GM21528 (cell line): ENCODE measurements around the gene DSC3.
"Not testable (repeated sequence)": the region's sequence is repeated elsewhere in the genome, so short reads cannot be mapped to it uniquely, and the experiment has no call there.

Experiments
- ATAC-seq: cut with Tn5 transposase; IDR thresholded peaks from one replicate; pipeline ENCODE4 v1.9.1; 2021; ENCODE audit warnings: mild to moderate bottlenecking, moderate library complexity; ENCODE audit not compliant: unreplicated experiment, low FRiP score

Gene DSC3

DNA sequence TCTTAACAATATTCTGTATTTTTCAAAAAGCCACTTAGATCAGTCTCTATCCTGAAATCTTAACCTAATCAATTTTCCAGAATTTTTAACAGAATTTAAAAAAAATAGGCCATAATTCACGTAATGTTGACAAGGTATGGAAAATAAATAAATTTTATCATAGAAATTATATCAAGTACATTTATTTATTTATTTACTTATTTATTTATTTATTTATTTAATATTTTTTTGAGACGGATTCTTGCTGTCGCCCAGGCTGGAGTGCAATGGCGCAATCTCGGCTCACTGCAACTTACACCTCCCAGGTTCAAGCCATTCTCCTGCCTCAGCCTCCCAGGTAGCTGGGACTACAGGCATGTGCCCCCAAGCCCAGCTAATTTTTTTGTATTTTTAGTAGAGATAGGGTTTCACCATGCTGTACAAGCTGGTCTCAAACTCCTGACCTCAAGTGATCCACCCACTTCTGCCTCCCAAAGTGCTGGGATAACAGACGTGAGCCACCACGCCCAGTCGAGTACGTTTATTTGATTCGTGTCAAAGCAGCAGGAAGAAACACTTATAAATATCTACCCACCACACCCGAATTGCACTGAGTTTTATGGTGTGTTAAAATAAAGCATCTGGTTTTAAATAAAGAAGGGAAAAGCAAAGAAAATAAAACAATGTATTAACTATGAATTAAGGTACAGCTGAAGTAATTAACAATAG is 60.1 kb downstream of the DSC3 start:
- ATAC-seq = no peak

- ATAC-seq = not testable (repeated sequence)
Observed at GRCh38 chr18:30978091-30978490, 64.5 kb downstream of the DSC3 start.

GRCh38 chr18:30971338-30971956 is 71.1 kb downstream of the DSC3 start:
- no peak for ATAC-seq

- no peak for ATAC-seq
Observed at GRCh38 chr18:30970196-30970816, 72.2 kb downstream of the DSC3 start.

GRCh38 chr18:30969670-30970170 is 72.8 kb downstream of the DSC3 start:
- ATAC-seq = no peak

- no peak for ATAC-seq
Observed at GRCh38 chr18:30967701-30968100, 74.8 kb downstream of the DSC3 start.

DNA sequence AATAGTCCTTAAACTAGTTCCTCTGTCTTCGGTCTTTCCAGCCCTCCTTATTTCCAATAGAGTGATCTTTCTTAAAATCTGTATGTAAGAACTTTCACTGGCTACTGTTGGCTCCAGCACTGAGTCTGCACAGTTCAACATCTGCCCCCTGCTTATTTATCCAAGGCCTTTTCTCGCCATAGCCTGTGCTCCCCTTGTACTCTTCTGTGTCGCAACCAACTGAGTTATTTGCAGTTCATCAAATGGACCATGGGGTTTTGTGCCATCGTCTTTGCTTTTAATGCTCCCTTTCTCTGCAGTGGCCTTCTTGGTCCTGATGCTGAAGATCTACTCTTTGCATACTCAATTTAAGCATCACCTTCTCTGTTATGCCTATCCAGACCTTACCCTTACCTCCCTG is 77.3 kb downstream of the DSC3 start:
- ATAC-seq = no peak

DNA sequence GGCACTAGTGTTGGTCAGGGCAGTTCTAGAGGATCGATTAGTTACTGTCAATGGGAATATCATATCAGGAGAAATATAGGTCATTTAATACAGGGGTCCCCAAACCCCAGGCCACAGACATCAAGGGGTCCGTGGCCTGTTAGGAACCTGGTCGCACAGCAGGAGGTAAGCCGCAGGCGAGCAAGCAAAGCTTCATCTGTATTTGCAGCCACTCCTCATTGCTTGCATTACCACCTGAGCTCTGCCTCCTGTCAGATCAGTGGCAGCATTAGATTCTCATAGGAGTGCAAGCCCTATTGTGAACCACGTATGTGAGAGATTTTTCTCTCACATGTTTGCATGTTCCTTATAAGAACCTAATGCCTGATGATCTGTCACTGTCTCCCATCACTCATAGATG is 81.9 kb downstream of the DSC3 start:
- ATAC-seq = no peak

GRCh38 chr18:30957066-30957465 is 85.5 kb downstream of the DSC3 start:
- no peak for ATAC-seq

GRCh38 chr18:30954262-30954661 is 88.3 kb downstream of the DSC3 start:
- no peak for ATAC-seq

GRCh38 chr18:30945761-30946160 is 96.8 kb downstream of the DSC3 start:
- no peak for ATAC-seq

GRCh38 chr18:30944773-30945417 is 97.6 kb downstream of the DSC3 start:
- no peak for ATAC-seq

DNA sequence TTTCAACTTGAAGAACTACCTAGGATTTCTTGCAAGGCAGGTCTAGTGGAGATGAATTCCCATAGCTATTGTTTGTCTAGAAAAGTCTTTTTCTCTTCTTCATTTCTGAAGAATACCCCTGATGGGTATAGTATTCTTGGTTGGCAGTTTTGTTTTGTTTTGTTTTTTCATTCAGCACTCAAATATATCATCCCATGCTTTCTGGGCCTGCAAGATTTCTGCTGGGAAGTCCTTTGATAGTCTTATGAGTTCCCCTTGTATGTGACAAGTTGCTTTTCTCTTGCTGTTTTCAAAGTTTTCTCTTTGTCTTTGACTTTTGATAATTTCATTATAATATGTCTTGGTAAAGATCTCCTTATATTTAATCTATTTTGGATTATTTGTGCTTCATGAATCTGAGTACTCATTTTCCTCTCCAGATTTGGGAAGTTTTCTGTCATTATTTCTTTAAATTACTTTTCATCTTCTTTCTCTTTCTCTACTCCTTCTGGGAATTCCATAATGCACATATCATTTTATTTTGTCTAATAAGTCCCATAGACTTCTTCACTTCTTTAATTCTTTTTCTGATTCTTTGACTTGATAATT is 101.5 kb downstream of the DSC3 start:
- ATAC-seq = no peak
